Body of pancreas (tissue), 4 donors: ENCODE data around the gene IFITM5.

Experiments used
- POLR2A ChIP-seq, 3 donors: fragments of 450-650 bp; IDR thresholded peaks; one replicate each; pipeline ENCODE4 v1.6.1; 2016; ENCODE audit warnings: antibody characterized with exemption in 3 of 3, mild to moderate bottlenecking in 2 of 3
- TF ChIP-seq, protein P1 (sequence below), 7 experiments: fragments of 450-650 bp in 4 of 7; fragments of 200-600 bp in 3 of 7; sonication (generic) in 3 of 7; IDR thresholded peaks; one replicate each; pipeline ENCODE4 v1.5.1; 2016 to 2019; ENCODE audit warnings: antibody characterized with exemption in 7 of 7

DNA sequence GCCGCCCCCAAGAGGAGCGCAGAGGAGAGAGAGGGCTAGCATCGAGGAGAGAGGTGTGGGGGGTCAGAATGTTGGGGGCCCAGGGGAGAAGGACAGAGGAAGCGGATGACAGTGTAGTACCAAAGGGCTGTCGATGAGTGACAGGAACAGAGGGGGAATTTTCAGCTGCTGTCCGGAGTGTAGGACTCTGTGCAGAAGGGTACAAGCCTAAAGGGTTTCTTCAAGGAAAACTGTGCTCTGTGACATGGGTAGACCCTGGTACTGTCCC, 26.5 kb downstream of the IFITM5 start:
- TF ChIP-seq, protein P1, sequence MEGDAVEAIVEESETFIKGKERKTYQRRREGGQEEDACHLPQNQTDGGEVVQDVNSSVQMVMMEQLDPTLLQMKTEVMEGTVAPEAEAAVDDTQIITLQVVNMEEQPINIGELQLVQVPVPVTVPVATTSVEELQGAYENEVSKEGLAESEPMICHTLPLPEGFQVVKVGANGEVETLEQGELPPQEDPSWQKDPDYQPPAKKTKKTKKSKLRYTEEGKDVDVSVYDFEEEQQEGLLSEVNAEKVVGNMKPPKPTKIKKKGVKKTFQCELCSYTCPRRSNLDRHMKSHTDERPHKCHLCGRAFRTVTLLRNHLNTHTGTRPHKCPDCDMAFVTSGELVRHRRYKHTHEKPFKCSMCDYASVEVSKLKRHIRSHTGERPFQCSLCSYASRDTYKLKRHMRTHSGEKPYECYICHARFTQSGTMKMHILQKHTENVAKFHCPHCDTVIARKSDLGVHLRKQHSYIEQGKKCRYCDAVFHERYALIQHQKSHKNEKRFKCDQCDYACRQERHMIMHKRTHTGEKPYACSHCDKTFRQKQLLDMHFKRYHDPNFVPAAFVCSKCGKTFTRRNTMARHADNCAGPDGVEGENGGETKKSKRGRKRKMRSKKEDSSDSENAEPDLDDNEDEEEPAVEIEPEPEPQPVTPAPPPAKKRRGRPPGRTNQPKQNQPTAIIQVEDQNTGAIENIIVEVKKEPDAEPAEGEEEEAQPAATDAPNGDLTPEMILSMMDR (IDR thresholded peaks at IDR 0.05), result no peak
- no peak for TF ChIP-seq POLR2A (IDR thresholded peaks at IDR 0.05)
